Uterus (tissue), 4 donors: Measurements from ENCODE around the gene IL21R. TPM values are rescaled to one million over a fixed set of nuclear protein-coding genes. Genes with fewer than 3 reads are reported as not detected.

Source experiments
- DNase-seq, 2 donors: peaks; one replicate each; pipeline ENCODE4 v3.0.0-alpha.2; 2019 to 2020
- H3K27ac ChIP-seq, 2 donors: fragments of 200-600 bp; sonication (generic); 1 replicate in 1 of 2; 2 replicates in 1 of 2; pipeline ENCODE4 v1.5.1; 2016 to 2018
- H3K27me3 ChIP-seq, 2 donors: fragments of 200-600 bp; sonication (generic); one replicate each; pipeline ENCODE4 v1.5.1; 2018 to 2019; ENCODE audit warnings: control low read depth in 1 of 2
- H3K36me3 ChIP-seq, 2 donors: fragments of 200-600 bp; sonication (generic); one replicate each; pipeline ENCODE4 v1.5.1; 2019; ENCODE audit warnings: control low read depth in 1 of 2
- H3K4me1 ChIP-seq, 2 donors: fragments of 200-600 bp; sonication (generic); one replicate each; pipeline ENCODE4 v1.5.1; 2018 to 2019; ENCODE audit warnings: control low read depth in 1 of 2
- H3K4me3 ChIP-seq, 2 donors: fragments of 200-600 bp; sonication (generic); 1 replicate in 1 of 2; 2 replicates in 1 of 2; pipeline ENCODE4 v1.5.1; 2018 to 2019; ENCODE audit warnings: mild to moderate bottlenecking in 1 of 2
- H3K9me3 ChIP-seq, 2 donors: fragments of 200-600 bp; sonication (generic); one replicate each; pipeline ENCODE4 v1.5.1; 2019; ENCODE audit warnings: control low read depth in 1 of 2
- POLR2A ChIP-seq, 2 donors: fragments of 450-650 bp; IDR thresholded peaks; one replicate each; pipeline ENCODE4 v1.6.1; 2016; ENCODE audit warnings: antibody characterized with exemption in 2 of 2, mild to moderate bottlenecking in 1 of 2, moderate library complexity in 1 of 2
- intact Hi-C: fragments of 100-400 bp; cut with DNase I; formaldehyde crosslinking; loops from one replicate; pipeline ENCODE4 v1.15.1; 2023; ENCODE audit warnings: low total_unique reads
- total RNA-seq, 4 donors: library from RNA; depleted of rRNA in 3 of 4; stranded (reverse); fragments of >200 nt in 3 of 4; gene quantifications; one replicate each; pipeline versions ENCODE4 v1.1.0 to v1.2.4, GENCODE V29; 2014 to 2023
- TF ChIP-seq, protein P1 (sequence below), 4 experiments: fragments of 200-600 bp in 2 of 4; fragments of 450-650 bp in 2 of 4; sonication (generic) in 2 of 4; IDR thresholded peaks; one replicate each; pipeline ENCODE4 v1.5.1; 2016 to 2019; ENCODE audit warnings: antibody characterized with exemption in 4 of 4, mild to moderate bottlenecking in 2 of 4, moderate library complexity in 1 of 4
- donor health status: DM: yes; HTN: yes; CAD: no.

The IL21R gene
- total RNA-seq, 4 donors from 2014 or later: 0.21 to 0.46 TPM; not detected in 2

DNA sequence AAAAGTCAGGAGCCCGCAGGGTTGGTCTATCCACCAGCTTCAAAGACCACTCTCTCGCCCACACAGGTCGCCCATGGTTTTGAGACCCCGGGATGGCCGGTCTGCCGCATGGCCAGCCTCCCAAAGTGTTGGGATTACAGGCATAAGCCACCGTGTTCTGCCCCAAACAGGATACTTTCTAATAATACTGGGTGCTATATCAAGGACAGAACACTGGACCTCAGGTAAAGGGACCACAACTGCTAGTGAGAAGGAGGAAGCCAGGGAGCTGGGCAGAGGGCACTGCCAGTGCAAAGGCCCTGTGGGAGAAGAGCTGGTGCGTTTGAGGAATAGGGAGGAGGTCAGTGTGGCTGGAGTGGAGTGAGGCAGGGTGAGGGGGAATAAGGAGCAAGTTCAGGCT lies 34.1 kb downstream of the IL21R start:
- intact Hi-C loops: no loop called here
- H3K4me3 ChIP-seq: no peak overlapping the region
- no peaks in the 10 kb centered on the region for H3K36me3 ChIP-seq
- H3K4me1 ChIP-seq: no peaks in the 10 kb centered on the region
- H3K27me3 ChIP-seq: no peaks in the 10 kb centered on the region
- TF ChIP-seq, protein P1, sequence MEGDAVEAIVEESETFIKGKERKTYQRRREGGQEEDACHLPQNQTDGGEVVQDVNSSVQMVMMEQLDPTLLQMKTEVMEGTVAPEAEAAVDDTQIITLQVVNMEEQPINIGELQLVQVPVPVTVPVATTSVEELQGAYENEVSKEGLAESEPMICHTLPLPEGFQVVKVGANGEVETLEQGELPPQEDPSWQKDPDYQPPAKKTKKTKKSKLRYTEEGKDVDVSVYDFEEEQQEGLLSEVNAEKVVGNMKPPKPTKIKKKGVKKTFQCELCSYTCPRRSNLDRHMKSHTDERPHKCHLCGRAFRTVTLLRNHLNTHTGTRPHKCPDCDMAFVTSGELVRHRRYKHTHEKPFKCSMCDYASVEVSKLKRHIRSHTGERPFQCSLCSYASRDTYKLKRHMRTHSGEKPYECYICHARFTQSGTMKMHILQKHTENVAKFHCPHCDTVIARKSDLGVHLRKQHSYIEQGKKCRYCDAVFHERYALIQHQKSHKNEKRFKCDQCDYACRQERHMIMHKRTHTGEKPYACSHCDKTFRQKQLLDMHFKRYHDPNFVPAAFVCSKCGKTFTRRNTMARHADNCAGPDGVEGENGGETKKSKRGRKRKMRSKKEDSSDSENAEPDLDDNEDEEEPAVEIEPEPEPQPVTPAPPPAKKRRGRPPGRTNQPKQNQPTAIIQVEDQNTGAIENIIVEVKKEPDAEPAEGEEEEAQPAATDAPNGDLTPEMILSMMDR (IDR thresholded peaks at IDR 0.05): no peak
- no peak for TF ChIP-seq POLR2A (IDR thresholded peaks at IDR 0.05)
- no peaks in the 10 kb centered on the region for H3K9me3 ChIP-seq
- peak; percentile 2 to 3 for DNase-seq
- H3K27ac ChIP-seq: no peak overlapping the region

DNA sequence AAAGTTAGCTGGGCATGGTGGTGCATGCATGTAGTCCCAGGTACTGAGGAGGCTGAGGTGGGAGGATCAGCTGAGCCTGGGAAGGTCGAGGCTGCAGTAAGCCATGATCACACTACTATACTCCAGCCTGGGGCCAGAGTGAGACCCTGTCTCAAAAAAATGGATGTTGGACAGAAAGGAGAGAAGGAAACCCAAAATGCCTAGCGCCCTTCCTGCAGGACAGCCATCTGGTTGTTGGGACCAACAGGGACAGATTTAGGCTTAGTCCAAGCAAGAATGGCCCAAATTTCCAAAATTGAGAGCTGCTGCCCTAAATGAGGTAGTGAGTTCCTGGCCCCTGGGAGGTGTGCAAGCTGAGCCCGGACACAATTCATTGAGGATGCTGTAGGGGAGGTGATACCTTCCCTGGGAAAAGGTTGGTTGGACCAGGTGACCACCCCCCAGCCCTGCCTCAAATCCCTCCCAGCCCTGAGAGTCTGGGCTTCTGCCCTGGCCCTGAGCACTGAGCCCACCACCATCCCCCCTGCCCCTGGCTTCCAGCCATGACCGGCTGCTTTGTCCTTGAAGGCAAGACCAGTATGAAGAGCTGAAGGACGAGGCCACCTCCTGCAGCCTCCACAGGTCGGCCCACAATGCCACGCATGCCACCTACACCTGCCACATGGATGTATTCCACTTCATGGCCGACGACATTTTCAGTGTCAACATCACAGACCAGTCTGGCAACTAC lies 35.1 kb downstream of the IL21R start:
- H3K4me1 ChIP-seq: no peaks in the 10 kb centered on the region
- H3K27me3 ChIP-seq: no peaks in the 10 kb centered on the region
- H3K27ac ChIP-seq: no peak overlapping the region
- no peaks in the 10 kb centered on the region for H3K36me3 ChIP-seq
- no peaks in the 10 kb centered on the region for H3K9me3 ChIP-seq
- DNase-seq: peak; percentile 8 to 11
- no peak for TF ChIP-seq POLR2A (IDR thresholded peaks at IDR 0.05)
- TF ChIP-seq, protein P1 (IDR thresholded peaks at IDR 0.05): no peak
- H3K4me3 ChIP-seq: no peak overlapping the region
- intact Hi-C loops: no loop called here

DNA sequence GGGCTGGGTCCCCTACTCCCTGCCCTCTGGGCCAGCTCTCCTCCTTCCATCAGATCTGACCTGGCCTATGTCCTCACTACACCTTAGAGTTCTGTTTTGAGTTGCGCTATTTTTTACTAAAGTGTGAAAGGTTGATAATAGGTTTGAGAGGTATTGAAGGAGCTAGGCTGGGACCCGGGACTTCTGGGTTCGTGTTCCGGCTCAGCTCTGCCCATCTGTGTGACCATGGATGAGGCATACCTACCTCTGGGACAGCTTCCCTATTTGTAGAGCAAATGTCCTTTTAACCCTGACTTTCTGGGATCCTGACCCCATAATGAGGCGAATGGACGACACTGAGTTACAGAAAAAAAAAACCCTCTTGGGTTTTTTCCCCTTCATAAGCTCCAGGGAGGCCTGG lies 36.0 kb downstream of the IL21R start:
- no peaks in the 10 kb centered on the region for H3K9me3 ChIP-seq
- H3K4me1 ChIP-seq: no peaks in the 10 kb centered on the region
- no peaks in the 10 kb centered on the region for H3K36me3 ChIP-seq
- intact Hi-C loops: no loop called here
- H3K27me3 ChIP-seq: no peaks in the 10 kb centered on the region
- no peak overlapping the region for H3K27ac ChIP-seq
- H3K4me3 ChIP-seq: no peak overlapping the region
- TF ChIP-seq, protein P1 (IDR thresholded peaks at IDR 0.05): no peak
- TF ChIP-seq POLR2A (IDR thresholded peaks at IDR 0.05): no peak
- no peak for DNase-seq

DNA sequence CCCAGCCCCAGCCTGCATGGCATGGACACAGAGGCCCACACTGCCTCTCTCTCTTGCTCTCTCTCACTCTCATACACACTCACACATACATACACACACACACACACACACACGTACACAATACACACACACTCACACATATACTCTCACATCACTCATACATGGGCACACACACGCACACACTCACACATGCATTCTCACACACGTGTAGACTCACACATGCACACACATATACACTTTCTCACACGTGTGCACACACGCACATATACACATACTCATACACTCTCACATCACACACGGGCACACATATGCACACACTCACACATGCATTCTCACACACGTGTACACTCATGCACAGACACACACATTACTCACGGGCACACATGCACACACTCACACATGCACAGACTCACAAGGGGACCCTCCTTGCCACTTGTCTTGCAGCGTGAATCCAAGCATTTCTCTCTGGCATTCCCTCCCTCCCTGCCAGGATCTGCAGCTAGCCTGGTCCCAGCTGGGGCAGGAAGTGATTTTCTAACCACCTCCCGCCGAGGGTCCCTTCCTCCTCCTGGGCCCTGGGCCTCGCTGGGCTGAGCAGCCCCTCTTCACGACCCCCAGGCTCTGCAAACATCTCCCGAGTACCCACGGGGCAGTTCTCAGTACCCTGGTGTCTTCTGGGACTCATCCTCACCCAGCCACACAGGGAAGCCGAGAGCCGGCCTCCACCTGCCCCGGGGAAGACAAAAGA lies 37.5 kb downstream of the IL21R start:
- no peaks in the 10 kb centered on the region for H3K27me3 ChIP-seq
- H3K4me1 ChIP-seq: no peaks in the 10 kb centered on the region
- peak in 1 of 2 donors; percentile 4 for DNase-seq
- peaks cover 0 to 3% of the 10 kb centered on the region in 2 donors for H3K9me3 ChIP-seq
- no peak overlapping the region for H3K4me3 ChIP-seq
- intact Hi-C loops: no loop called here
- no peak overlapping the region for H3K27ac ChIP-seq
- TF ChIP-seq POLR2A (IDR thresholded peaks at IDR 0.05): no peak
- TF ChIP-seq, protein P1 (IDR thresholded peaks at IDR 0.05): no peak
- no peaks in the 10 kb centered on the region for H3K36me3 ChIP-seq

DNA sequence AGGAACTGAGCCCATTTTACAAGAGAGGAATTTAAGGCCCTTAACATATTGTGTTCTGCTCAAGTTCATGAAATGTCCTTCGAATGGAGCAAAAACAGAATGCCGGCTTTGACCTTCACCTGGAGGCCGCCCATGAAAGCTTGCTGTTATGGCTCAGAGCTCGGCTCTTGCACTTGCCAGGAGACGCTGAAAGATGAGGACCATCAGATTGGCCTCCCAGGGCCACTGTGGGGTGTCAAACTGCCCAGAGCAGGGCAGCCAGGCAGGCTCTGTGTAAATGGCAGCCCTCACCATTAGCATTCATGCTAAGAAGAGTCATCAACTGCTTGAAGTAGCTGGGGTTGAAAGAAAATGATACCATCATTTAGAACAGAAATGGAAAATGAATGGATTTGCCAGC lies 39.3 kb downstream of the IL21R start:
- no peaks in the 10 kb centered on the region for H3K4me1 ChIP-seq
- intact Hi-C loops: no loop called here
- no peak for DNase-seq
- H3K27me3 ChIP-seq: no peaks in the 10 kb centered on the region
- H3K36me3 ChIP-seq: no peaks in the 10 kb centered on the region
- H3K4me3 ChIP-seq: no peak overlapping the region
- peaks cover 0 to 10% of the 10 kb centered on the region in 2 donors for H3K9me3 ChIP-seq
- TF ChIP-seq, protein P1 (IDR thresholded peaks at IDR 0.05): no peak
- TF ChIP-seq POLR2A (IDR thresholded peaks at IDR 0.05): no peak
- H3K27ac ChIP-seq: no peak overlapping the region
